ENCODE measurements around the gene CNPY1.
"Not testable (repeated sequence)": the region's sequence is repeated elsewhere in the genome, so short reads cannot be mapped to it uniquely, and the experiment has no call there.

The CNPY1 gene

DNA sequence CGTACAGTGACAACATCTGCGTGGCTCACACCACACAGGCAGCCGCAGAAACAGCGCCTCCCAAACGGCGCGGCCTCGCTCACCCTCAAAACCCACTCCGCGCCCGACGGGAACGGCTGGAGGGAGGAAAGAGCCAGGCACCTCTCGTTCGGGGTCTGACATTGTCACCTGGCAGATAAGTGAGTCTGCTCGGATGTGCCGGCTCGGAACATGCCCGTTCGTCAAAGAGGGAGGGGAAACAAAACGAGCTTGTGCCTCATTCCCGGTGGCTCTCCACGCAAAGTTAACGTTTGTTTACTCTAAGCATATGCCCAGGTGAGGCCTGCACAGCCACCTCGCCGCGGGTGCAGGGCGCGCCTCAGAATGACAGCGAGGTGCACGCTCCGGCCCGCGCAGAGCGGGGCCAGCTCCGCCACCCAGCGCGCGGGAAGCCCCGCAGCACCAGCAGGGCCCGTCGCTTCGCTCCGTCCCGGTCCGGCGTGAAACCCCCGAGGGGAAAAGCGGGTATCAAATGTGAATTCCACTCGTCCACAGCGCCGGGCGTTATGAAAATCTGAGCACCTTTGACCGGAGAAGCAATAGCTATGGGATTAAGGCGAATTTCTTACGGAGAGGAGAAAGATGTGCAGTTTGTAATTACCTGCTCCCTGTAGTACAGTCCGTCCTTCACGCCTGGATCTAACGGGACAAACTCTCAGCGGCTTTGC, 13.1 kb downstream of the CNPY1 start:
- DNase-seq (ENCODE audit: low spot score): no peak

- DNase-seq (ENCODE audit: low spot score): no peak
These were observed 13.6 kb downstream of the CNPY1 start for GRCh38 chr7:155532792-155533119.

DNA sequence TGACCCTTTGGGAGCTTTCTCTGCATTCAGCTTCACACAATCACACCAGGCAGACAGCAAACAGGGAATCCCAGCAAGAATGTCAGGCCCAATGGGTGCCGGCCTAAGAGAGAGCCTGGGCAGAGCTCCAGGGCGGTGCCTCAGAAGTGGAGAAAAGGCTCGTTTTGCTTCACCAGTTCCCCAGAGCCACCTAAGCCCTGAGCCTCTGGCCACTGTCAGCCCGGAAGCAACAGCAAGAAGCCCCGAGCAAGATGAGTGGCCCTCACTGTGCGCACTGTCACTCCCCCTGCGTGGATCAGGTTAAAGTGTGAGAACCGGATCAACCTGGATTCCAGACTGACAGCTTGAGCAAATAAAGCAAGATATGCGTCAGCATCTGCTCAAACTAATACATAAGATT, 14.7 kb downstream of the CNPY1 start:
- no peak for DNase-seq (ENCODE audit: low spot score)

DNA sequence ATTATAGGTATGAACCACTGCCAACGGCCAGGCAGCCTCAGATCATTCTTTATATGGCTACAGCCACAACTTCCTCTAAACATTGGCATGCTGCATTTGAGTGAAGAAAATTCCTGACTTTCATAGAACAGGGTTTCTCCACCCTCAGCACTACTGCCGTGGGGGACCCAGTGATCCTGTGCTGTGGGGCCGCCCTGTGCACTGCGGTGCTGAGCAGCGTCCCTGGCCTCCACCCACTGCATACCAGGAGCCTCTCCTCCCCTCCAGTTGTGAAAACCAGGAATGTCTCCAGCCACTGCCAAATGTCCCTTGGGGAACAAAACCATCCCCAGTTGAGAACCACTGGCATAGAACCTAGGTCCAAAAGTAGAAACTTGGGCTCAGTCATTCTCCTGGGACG, 15.8 kb downstream of the CNPY1 start:
- no peak for DNase-seq (ENCODE audit: low spot score)

DNA sequence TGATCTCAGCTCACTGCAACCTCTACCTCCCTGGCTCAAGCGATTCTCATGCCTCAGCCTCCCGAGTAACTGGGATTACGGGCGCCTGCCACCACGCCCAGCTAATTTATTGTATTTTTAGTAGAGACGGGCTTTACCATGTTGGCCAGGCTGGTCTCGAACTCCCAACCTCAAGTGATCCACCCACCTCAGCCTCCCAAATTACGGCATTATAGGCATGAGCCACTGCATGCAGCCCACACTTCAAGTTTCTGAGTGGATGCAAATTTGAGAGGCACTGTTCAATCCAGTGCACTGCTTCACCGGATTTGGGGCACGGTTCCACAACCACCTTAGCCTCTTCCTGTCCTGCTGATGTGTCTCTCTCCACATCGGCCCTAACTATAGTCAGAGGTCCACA, 16.5 kb downstream of the CNPY1 start:
- DNase-seq (ENCODE audit: low spot score): no peak

- no peak for DNase-seq (ENCODE audit: low spot score)
These were observed 17.0 kb downstream of the CNPY1 start for GRCh38 chr7:155529346-155529745.

GRCh38 chr7:155527664-155528063, 18.7 kb downstream of the CNPY1 start:
- DNase-seq (ENCODE audit: low spot score): no peak

DNA sequence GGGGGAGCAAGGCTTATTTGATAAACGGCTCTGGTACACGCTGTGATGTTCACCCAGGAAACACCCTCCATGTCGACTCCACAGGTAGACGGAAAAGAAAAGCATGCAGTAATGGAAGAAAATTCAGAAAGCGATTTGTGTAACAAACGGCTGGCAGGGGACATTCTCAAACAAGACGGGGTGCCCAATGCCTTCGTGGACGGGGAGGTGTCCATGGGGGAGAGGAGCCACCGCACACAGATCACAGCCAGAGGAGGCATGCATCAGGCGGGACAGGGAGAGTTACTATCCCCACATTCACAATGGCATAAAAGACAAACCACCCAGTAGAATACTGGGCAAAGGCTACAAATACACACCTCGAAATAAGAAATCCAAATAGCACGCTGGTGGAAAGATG, 20.1 kb downstream of the CNPY1 start:
- no peak for DNase-seq (ENCODE audit: low spot score)

- no peak for DNase-seq (ENCODE audit: low spot score)
These were observed 22.3 kb downstream of the CNPY1 start for GRCh38 chr7:155524018-155524556.

GRCh38 chr7:155523168-155523675, 23.1 kb downstream of the CNPY1 start:
- DNase-seq (ENCODE audit: low spot score): no peak

DNA sequence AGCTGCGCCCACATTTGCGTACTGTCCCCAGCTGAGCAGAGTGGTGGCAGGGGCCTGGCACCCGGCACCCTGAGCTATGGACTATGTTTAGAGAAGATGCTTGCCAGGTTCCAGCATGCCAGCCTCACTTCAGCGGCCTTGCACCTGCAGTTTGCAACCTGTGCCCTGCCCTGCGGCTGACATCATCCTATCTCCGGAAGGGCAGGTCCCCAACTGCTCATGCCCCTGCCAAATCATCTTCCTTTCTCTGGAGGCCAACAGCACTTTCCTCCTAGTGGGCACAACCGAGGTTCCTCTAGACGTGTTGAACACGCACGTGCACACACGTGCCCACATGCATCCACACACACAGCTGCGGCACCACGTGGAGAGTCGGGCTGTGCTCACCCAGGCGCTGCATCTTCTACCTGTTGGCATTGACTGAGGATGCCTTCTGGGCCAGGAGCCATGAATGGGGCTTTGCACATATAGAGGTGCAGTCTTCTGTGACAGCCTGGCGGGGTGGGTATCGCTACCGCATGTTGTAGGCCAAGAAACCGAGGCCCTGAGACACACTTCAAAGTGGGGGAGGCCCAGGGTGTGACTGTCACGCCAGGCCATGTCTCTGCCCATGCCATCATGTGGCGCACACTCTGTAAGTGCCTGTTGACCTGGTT, 24.5 kb downstream of the CNPY1 start:
- no peak for DNase-seq (ENCODE audit: low spot score)

- no peak for DNase-seq (ENCODE audit: low spot score)
These were observed 25.2 kb downstream of the CNPY1 start for GRCh38 chr7:155521007-155521742.

GRCh38 chr7:155520114-155520513, 26.2 kb downstream of the CNPY1 start:
- no peak for DNase-seq (ENCODE audit: low spot score)

- DNase-seq (ENCODE audit: low spot score): not testable (repeated sequence)
These were observed 27.0 kb downstream of the CNPY1 start for GRCh38 chr7:155519358-155519757.

- no peak for DNase-seq (ENCODE audit: low spot score)
These were observed 27.7 kb downstream of the CNPY1 start for GRCh38 chr7:155518633-155519032.

- no peak for DNase-seq (ENCODE audit: low spot score)
These were observed 28.4 kb downstream of the CNPY1 start for GRCh38 chr7:155517969-155518368.

GRCh38 chr7:155517452-155517851, 28.9 kb downstream of the CNPY1 start:
- no peak for DNase-seq (ENCODE audit: low spot score)

DNA sequence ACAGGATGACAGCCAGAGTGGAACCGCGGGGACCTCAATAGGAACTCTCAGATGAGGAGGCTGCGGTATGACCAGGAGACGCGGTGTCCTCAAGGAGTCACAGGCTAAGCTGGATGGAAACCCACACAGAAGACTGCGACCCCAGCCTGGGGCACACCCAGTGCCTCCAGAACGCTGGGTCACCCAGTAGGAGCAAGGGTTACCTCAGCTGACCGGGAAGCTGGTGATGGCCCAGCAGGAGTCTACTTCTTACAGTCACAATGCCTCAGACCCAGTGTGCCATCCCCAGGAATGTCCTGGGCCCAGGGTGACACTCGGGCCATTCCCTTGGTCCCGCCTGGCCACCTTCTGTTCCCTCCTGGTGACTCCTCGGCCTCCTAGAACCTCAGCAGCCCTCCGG, 29.9 kb downstream of the CNPY1 start:
- no peak for DNase-seq (ENCODE audit: low spot score)

GRCh38 chr7:155515318-155515717, 31.0 kb downstream of the CNPY1 start:
- DNase-seq (ENCODE audit: low spot score): no peak

DNA sequence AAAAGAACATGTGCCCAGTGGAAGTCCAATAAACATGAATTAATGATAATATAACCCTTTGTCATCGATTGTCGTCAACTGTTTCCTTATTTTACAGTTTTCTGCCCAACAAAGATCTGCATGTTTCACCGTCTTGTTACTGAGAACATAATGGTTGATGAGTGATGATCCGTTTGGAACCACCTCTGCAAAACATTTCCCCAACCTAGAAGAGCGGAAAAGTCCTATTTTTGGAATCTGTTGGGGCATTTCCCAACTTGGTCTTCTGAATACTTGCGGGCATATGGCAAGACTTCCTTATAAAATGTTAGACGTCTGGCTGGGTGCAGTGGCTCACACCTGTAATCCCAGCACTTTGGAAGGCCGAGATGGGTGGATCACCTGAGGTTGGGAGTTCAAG, 32.1 kb downstream of the CNPY1 start:
- DNase-seq (ENCODE audit: low spot score): no peak

DNA sequence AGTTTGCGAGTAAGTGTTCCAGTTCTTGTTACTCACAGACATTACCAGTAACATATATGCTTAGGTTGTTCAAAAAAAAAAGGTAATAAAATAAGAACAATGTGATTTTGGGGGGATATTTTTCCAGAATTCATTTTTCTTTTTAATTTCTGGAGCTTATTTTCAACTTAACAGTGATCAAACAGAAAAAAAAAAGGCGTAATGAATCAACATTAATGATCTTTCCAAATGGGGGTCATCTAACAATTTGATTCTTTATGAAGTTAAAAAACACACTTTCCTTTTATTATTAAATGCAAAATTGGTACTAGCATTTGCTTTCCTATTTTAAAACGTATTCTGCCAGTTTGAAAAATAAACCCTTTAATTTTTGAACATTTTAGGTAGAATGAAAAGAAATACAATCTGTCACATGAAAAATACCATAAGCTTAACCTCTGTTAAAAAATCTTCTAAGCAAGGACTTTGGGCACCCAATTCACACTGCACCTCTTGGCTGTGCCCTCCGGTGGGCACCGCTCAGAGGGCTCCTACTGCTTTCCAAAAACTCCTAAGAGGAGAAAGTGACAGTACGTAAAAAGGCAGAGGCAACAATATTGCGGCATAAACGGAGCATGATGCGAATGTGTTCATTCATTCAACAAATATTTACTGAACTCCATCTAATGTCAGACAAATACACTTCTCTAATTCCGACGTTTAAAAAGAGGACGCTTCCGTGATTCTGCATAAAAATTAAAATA, 32.6 kb downstream of the CNPY1 start:
- no peak for DNase-seq (ENCODE audit: low spot score)

DNA sequence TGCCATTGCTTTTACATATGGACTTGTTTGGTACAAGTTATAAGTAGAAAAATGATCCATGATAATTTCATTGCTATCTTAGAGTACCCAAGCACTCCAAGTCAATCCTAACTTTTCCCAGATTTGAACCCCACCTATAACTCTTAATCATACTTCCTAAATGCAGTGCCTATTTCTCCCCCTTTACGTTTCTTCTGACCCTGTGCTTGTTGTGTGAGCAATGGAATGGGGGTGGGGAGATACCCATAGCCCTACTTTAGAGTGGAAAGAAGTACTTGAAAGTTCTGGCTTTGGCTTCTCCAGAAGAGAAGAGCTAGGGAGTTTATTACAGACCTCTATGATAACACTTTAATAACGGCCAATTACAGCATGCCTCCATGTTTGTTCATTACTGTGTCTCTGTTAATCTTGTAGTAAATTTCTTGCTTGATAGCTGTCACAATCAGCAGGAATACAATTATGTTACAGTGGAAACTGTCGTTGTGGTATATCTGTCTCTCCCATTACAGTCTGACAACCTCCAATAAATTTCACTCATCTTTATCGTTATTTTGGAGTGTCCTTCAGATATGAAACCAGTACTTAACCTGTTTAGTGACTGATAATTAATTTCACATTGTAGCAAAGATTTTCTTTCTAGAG, 34.0 kb downstream of the CNPY1 start:
- DNase-seq (ENCODE audit: low spot score): no peak

Measured in CD4-positive, alpha-beta T cell treated with Interleukin-15 for 4 hours (primary cell).